Mesendoderm (in vitro differentiated cells): ENCODE data around the gene RPP40.

ENCODE experiments used
- DNase-seq: peaks from one replicate; pipeline ENCODE4 v3.0.0; 2013
- H2AK5ac ChIP-seq: 2 replicates; pipeline ENCODE4 v1.6.1; 2013; ENCODE audit warnings: low read length, inconsistent platforms
- H2BK120ac ChIP-seq: 2 replicates; pipeline ENCODE4 v1.6.1; 2013; ENCODE audit warnings: low read depth, mild to moderate bottlenecking, low read length, moderate library complexity, mixed read lengths
- H2BK15ac ChIP-seq: replicated peaks from 2 replicates; pipeline ENCODE4 v1.6.1; 2013; ENCODE audit warnings: low read depth, mild to moderate bottlenecking, moderate library complexity
- H2BK5ac ChIP-seq: 2 replicates; pipeline ENCODE4 v1.6.1; 2013; ENCODE audit warnings: low read length, inconsistent platforms
- H3K18ac ChIP-seq: 2 replicates; pipeline ENCODE4 v1.6.1; 2013; ENCODE audit warnings: mild to moderate bottlenecking, low read length, mixed read lengths
- H3K23ac ChIP-seq: one replicate; pipeline ENCODE4 v1.6.1; 2013; ENCODE audit warnings: low read length
- H3K27ac ChIP-seq: 2 replicates; pipeline ENCODE4 v1.5.1; 2013; ENCODE audit warnings: low read depth, mild to moderate bottlenecking, inconsistent platforms, low read length, moderate library complexity
- H3K27me3 ChIP-seq: 2 replicates; pipeline ENCODE4 v1.6.1; 2013; ENCODE audit warnings: low read length, control low read depth, mild to moderate bottlenecking, inconsistent platforms; ENCODE audit not compliant: insufficient read depth, poor library complexity
- H3K36me3 ChIP-seq: 2 replicates; pipeline ENCODE4 v1.6.1; 2013; ENCODE audit warnings: low read length, inconsistent platforms; ENCODE audit not compliant: control insufficient read depth, insufficient read depth
- H3K4ac ChIP-seq: one replicate; pipeline ENCODE4 v1.6.1; 2013; ENCODE audit warnings: low read depth, mild to moderate bottlenecking, low read length, moderate library complexity
- H3K4me1 ChIP-seq: 2 replicates; pipeline ENCODE4 v1.6.1; 2013; ENCODE audit warnings: low read depth, low read length, inconsistent platforms; ENCODE audit not compliant: control insufficient read depth
- H3K4me2 ChIP-seq: 2 replicates; pipeline ENCODE4 v1.6.1; 2013; ENCODE audit warnings: low read length
- H3K4me3 ChIP-seq: 2 replicates; pipeline ENCODE4 v1.5.1; 2013; ENCODE audit warnings: mild to moderate bottlenecking, low read length
- H3K56ac ChIP-seq: one replicate; pipeline ENCODE4 v1.6.1; 2013; ENCODE audit warnings: low read length
- H3K79me1 ChIP-seq: 2 replicates; pipeline ENCODE4 v1.6.1; 2013; ENCODE audit warnings: low read length, inconsistent platforms
- H3K79me2 ChIP-seq: 2 replicates; pipeline ENCODE4 v1.6.1; 2013; ENCODE audit warnings: mild to moderate bottlenecking, low read length; ENCODE audit not compliant: control insufficient read depth, insufficient read depth
- H3K9ac ChIP-seq: 2 replicates; pipeline ENCODE4 v1.6.1; 2013; ENCODE audit warnings: low read length, inconsistent platforms
- H4K5ac ChIP-seq: one replicate; pipeline ENCODE4 v1.6.1; 2013; ENCODE audit warnings: low read length
- H4K8ac ChIP-seq: one replicate; pipeline ENCODE4 v1.6.1; 2013; ENCODE audit warnings: low read depth, mild to moderate bottlenecking, control low read depth, low read length, moderate library complexity
- WGBS: extraction: QIAGEN DNeasy Blood & Tissue Kit; methylation state at CpG from one replicate; pipeline ENCODE4 v1.1.7; 2013; ENCODE audit warnings: low lambda C conversion rate, missing lambda C conversion rate; ENCODE audit not compliant: insufficient coverage; ENCODE audit errors: extremely low coverage; 5-methylcytosine and 5-hydroxymethylcytosine counted together

Gene RPP40

DNA sequence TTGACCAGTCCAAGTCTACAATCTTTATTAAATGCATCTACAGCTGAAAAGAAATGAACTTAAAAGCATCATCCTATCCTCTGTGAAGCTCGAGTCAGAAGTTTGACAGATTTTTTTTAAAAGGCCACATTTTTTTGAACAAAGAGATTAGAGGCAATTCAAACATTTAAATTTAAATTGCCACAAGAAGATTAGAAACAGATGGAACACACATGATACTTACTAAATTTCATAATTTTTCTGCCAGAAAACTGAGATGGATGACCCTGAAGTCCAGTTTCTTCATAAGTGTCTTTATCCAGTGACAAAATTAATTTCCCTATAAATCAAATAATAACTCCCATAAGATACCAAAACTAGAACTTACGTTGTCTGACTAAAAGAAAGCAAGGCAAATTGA is 4.3 kb downstream of the RPP40 start:
- Histone ChIP-seq H3K4ac (no peak overlapping the region), H2BK5ac (no peak overlapping the region), H3K18ac (no peak overlapping the region), H2BK15ac (no peak overlapping the region), H3K4me1 (no peaks in the 10 kb centered on the region), H4K5ac (no peak overlapping the region), H3K4me2 (no peak overlapping the region), H3K4me3 (no peak overlapping the region), H3K36me3 (no peaks in the 10 kb centered on the region), H4K8ac (no peak overlapping the region), H2BK120ac (no peak overlapping the region), H3K9ac (no peak overlapping the region), H3K27ac (no peak overlapping the region), H2AK5ac (no peak overlapping the region), H3K56ac (no peak overlapping the region), H3K27me3 (no peaks in the 10 kb centered on the region), H3K79me2 (no peaks in the 10 kb centered on the region), H3K79me1 (no peaks in the 10 kb centered on the region), H3K23ac (no peak overlapping the region)
- WGBS: no CpG with 5 or more reads among the region's 2 CpGs
- no peak for DNase-seq

DNA sequence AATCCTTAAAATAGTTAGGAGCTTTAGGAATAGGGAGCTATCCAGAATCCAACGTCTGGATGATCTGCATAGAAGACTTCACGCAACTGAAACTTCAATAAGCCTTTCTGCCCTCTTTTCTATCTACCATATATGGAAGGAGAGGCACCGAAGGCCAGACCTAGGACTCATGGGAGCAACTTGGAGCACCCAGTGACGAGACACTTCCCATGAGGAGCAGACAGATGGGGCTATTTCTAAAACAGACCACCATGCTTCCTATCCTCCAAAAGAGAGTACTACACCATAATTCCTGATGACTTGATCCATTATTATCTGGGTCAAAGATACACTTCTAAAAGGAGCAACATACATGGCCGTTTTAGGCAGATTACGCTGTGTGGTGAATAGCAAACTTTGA is 6.0 kb downstream of the RPP40 start:
- Histone ChIP-seq H3K4me3 (no peak overlapping the region), H3K4me1 (no peaks in the 10 kb centered on the region), H3K27ac (no peak overlapping the region), H3K79me1 (no peaks in the 10 kb centered on the region), H2BK120ac (no peak overlapping the region), H3K27me3 (no peaks in the 10 kb centered on the region), H3K36me3 (no peaks in the 10 kb centered on the region), H4K5ac (no peak overlapping the region), H2BK5ac (no peak overlapping the region), H3K4ac (no peak overlapping the region), H3K4me2 (no peak overlapping the region), H3K79me2 (no peaks in the 10 kb centered on the region), H3K56ac (no peak overlapping the region), H2AK5ac (no peak overlapping the region), H2BK15ac (no peak overlapping the region), H4K8ac (no peak overlapping the region), H3K18ac (no peak overlapping the region), H3K23ac (no peak overlapping the region), H3K9ac (no peak overlapping the region)
- no CpG with 5 or more reads among the region's 6 CpGs for WGBS
- DNase-seq: peak; percentile 19

DNA sequence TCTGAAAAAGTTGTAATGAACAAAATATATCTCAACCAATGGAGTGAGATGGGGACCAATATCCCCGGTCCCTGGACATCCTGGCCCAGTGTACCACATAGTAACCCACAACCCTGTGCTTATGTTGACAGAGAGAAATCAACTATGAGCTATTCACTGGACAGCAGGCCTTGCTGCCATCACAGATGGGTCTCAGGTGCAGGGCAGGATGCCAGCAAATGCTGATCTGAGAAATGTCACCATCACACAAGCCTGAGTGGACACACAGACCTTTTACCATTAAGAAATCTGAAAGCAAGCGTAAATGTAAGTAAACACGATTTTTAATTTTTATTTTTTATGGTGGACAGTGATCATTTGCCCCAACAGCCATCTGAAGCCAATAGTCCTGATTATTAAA is 9.1 kb downstream of the RPP40 start:
- no peak overlapping the region for H4K5ac ChIP-seq
- H3K27ac ChIP-seq: no peak overlapping the region
- no peaks in the 10 kb centered on the region for H3K79me2 ChIP-seq
- H3K79me1 ChIP-seq: no peaks in the 10 kb centered on the region
- H3K4me3 ChIP-seq: no peak overlapping the region
- H3K23ac ChIP-seq: no peak overlapping the region
- no peak overlapping the region for H4K8ac ChIP-seq
- H3K56ac ChIP-seq: no peak overlapping the region
- H3K9ac ChIP-seq: no peak overlapping the region
- no peaks in the 10 kb centered on the region for H3K4me1 ChIP-seq
- WGBS: no CpG with 5 or more reads among the region's 3 CpGs
- H3K36me3 ChIP-seq: no peaks in the 10 kb centered on the region
- no peak overlapping the region for H3K4ac ChIP-seq
- no peak overlapping the region for H3K18ac ChIP-seq
- H2BK15ac ChIP-seq: no peak overlapping the region
- no peak overlapping the region for H2AK5ac ChIP-seq
- no peaks in the 10 kb centered on the region for H3K27me3 ChIP-seq
- no peak for DNase-seq
- H2BK5ac ChIP-seq: no peak overlapping the region
- no peak overlapping the region for H2BK120ac ChIP-seq
- no peak overlapping the region for H3K4me2 ChIP-seq

DNA sequence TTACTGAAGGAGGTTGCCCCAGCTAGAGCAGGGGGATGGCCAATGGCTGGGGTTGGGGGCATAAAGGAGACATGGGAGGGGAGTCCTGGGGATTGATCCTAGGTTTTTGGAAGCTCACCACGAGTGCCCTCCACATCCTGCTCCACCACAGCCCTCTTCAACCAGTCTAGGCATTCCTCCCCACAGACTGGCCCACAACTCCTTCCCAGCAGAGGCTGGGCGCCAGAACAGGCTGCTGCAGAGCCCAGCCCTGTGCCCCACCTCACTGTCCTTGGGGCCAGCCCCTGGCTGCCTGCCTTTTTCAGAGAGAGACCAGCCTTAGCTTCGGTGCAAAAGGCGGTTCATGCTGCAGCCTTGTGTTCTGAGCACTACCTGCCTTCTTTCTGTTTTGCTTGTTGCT is 16.4 kb downstream of the RPP40 start:
- Histone ChIP-seq H3K79me2 (no peaks in the 10 kb centered on the region), H3K27ac (no peak overlapping the region), H3K9ac (no peak overlapping the region), H3K4me3 (no peak overlapping the region), H3K27me3 (no peaks in the 10 kb centered on the region), H3K56ac (no peak overlapping the region), H3K4me2 (no peak overlapping the region), H2AK5ac (no peak overlapping the region), H3K18ac (no peak overlapping the region), H4K5ac (no peak overlapping the region), H2BK5ac (no peak overlapping the region), H3K4ac (no peak overlapping the region), H3K36me3 (no peaks in the 10 kb centered on the region), H2BK15ac (no peak overlapping the region), H3K79me1 (no peaks in the 10 kb centered on the region), H4K8ac (no peak overlapping the region), H3K23ac (no peak overlapping the region), H2BK120ac (no peak overlapping the region), H3K4me1 (peaks cover 3% of the 10 kb centered on the region)
- no CpG with 5 or more reads among the region's 4 CpGs for WGBS
- DNase-seq: no peak

DNA sequence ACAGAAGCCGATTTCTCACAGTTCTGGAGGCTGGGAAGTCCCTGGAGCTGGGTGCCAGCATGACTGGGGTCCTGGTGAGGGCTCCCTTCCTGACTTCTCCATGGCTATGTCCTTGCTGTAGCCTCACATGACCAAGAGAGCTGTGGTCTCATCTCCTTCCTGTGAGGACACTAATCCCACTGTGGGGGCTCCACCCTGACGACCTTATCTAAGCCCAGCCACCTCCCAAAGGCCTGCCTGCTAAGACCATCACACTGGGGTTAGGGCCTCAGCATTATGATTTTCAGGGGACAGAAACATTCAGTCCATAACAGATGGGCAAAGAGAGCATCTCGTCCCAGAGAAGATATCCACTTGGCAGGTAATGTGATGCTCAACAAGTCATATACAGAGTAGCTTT is 16.8 kb downstream of the RPP40 start:
- Histone ChIP-seq H2AK5ac (no peak overlapping the region), H3K4me2 (no peak overlapping the region), H3K9ac (no peak overlapping the region), H4K8ac (no peak overlapping the region), H3K56ac (no peak overlapping the region), H4K5ac (no peak overlapping the region), H3K4me1 (peaks cover 3% of the 10 kb centered on the region), H3K4me3 (no peak overlapping the region), H3K23ac (no peak overlapping the region), H3K18ac (no peak overlapping the region), H2BK5ac (no peak overlapping the region), H3K79me2 (no peaks in the 10 kb centered on the region), H3K4ac (no peak overlapping the region), H3K27ac (no peak overlapping the region), H3K36me3 (no peaks in the 10 kb centered on the region), H2BK15ac (no peak overlapping the region), H3K27me3 (no peaks in the 10 kb centered on the region), H2BK120ac (no peak overlapping the region), H3K79me1 (no peaks in the 10 kb centered on the region)
- WGBS: no CpG with 5 or more reads among the region's 3 CpGs
- DNase-seq: no peak

DNA sequence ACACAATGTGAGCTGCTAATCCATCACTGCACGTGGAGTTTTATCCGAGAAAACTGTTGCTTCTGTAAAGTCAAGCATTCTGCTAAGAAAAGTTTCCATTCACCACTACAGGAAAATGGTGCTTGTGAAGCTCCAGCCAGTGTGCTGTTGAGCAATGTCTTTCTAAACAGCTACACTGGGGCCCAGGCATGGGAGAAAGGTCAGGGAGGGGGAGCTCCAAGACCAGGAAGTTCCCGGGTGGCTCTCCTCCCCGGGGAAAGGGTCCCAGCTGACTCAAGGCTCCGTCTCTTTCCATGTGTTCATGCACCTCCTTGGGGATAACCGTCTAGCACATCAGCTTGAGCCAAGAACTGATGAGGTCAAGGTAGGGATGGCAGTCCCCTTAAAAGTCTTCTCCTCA is 20.5 kb downstream of the RPP40 start:
- Histone ChIP-seq H3K4me3 (no peak overlapping the region), H3K4me2 (no peak overlapping the region), H2BK5ac (no peak overlapping the region), H3K56ac (no peak overlapping the region), H2BK15ac (no peak overlapping the region), H2AK5ac (no peak overlapping the region), H3K36me3 (no peaks in the 10 kb centered on the region), H3K27ac (no peak overlapping the region), H3K4ac (no peak overlapping the region), H3K18ac (no peak overlapping the region), H3K9ac (no peak overlapping the region), H3K79me2 (no peaks in the 10 kb centered on the region), H2BK120ac (no peak overlapping the region), H3K27me3 (no peaks in the 10 kb centered on the region), H3K79me1 (no peaks in the 10 kb centered on the region), H3K4me1 (peaks cover 3% of the 10 kb centered on the region), H4K8ac (no peak overlapping the region), H3K23ac (no peak overlapping the region), H4K5ac (no peak overlapping the region)
- no CpG with 5 or more reads among the region's 6 CpGs for WGBS
- DNase-seq: no peak
